NCI-H2029 (cell line): Measurements from ENCODE around the gene LYRM1.
"Not testable (repeated sequence)": the region's sequence is repeated elsewhere in the genome, so short reads cannot be mapped to it uniquely, and the experiment has no call there.

Experiments used
- DNase-seq: peaks from one replicate; lab custom pipeline; 2025; lab: John Stamatoyannopoulos, UW

The LYRM1 gene

DNA sequence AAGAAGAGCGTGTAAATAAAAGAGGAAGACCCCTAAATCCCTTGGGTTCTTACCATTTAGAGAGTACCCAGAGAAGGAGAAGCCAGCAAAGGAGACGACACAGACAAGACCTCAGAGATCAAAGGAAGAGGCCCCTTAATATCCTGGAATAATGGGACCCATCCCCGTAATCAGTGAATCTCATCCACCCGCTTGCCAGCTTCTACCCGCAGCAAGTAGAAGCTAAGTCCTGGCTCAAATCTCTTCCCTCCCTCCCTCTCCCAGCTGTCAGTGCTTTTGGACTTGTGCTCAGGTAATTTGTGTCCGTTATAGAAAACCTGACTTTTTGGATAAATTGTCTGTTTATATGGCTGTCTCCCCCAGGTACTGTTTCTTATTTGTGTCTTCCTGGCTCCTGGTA is 1.9 kb downstream of the LYRM1 start:
- DNase-seq, result no peak

DNA sequence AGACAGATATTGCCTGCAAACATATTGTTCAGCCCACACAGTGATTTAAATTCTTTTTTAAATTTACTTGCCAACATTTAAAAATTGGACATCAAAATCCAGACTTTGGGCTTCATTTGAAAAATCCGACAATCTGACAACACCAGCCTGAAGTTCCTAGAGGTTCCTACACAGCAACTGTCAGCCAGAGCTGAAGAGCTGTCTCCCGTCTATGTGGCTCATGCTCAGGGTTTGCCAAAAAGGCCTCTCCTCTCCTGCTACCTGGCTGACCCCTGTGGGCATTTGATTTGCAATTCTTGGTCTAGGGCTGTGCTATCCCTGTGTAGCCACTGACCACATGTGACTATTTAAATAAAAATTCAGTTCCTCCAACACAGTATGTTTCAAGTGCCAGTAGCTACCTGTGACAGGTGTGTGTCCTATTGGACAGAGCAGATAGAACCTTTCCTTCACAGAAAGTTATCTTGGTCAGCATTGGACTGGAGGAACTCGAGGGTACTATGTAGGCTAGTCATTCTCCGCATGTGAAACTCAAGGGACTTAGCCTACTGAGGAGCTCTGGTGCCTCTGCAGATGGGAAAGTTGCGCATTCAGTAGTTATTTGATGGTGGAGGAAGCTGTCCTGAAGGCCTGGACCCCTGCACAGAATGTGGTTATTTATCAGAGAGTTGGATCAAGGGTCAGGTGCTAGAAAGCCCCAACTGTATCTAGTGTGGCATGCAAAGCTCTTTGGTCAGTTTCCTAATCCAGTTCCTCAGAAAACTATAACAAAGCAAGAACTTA is 2.7 kb downstream of the LYRM1 start:
- DNase-seq, result no peak

DNA sequence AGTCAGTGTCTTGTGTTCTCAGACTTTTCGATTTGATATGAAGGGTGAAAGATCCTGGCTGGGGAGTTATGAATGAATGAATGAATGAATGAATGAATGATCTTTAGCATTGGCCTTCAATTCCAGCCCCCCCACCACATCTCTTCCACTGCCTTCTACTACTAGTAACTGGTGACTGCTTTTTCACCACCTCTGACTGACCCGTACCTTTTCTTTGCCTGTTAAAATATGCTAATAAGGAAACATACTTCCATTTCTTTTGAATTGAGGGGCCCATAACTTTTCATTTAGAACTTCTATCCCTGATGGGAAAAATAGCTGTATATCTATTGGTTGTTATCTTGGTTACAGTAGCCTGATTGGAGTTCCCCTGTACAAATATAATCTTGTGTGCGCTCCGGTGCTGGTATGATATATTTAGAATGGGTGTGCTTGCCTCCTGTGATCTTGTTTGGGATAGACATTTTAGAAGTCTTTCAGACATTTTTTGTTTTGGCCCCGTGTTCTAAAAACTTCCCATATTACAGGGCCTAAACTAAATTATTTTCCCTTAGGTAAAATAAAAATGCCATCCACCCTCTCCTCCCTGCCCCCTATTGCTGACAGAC is 3.4 kb downstream of the LYRM1 start:
- DNase-seq, result no peak

DNA sequence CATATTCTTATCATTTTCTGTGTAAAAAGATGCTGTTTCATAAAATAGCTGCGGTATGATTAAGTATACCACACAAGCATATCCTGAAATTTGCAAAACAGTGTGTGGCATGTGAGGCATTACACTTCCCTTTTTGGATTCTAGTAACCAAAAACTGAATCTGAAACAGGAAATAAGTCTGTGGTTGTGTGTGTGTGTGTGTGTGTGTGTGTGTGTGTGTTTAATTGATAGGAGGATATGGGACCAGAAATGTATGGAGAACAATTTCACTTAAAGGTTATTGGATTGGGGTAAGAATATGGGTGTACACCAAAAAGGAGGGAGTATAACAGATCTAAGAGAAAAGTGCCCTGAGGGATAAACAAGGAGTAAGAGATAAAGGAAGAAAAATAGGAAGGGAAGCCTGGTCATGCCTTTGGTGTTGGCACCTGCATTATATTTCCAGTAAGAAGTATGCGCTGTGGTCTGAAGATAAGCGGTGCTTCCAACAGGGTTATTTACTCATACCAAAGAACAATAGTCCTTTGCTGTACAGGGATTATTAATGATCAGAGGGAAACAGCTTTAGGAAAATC is 4.0 kb downstream of the LYRM1 start:
- DNase-seq, result peak; percentile 13

DNA sequence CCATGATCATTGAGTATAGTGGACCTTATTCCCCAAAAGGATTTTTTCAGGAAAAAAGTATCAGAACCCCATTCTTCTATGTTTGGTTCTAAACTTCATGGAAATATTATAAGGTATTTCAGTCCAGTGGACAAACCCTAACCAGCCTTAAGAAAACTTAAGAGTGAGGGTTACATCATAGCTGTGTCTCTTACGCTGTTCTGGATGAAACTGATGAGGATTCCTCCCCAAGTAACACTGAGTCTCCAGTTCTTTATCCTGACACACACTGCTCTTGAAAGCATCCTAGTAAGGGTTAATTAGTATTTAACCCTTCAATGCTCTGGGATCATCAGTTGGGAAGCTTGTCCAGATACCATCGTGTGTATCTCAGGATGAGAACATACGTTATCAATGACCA is 5.0 kb downstream of the LYRM1 start:
- DNase-seq, result no peak

DNA sequence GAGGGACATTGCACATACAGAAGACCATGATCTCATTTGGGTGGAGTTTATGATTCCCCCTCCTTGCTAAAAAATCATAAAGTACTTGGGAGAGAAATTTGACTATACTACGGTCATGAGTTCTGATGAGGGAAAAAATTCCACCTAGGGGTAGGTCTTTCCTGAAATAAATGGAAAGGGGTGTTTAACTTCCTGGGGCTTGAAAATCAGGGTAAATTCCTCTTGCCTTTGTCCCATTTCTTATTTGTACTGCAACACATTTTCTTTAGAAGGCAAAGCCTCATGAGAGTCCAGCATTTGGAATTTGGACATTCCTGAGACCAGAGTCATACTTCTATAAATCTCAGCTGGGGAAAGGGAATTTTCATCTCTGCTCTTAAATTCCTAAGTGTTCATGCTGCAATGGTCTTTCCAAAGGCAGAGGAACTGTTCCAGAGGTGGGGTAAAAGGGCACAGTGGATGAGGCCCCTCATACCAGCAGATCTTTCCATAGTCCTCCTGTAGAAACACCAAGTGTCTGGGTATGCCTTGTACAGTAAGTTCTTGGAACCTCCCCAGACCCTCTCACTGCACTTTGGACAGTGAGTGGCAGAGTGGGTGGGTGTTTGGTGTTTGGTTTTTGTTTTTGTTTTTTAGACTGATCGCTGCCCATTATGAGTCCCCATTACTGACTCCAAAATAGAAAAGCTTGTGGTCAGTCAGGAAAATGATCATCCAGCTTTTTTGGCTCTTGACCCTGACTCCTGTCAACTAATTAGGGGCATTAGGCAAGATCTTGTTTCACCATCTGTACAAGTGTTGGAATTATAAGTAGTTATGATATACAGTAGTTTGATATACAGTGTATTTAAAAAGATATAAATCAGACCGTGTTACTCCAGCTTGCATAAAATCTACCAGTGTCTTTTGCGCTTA is 6.0 kb downstream of the LYRM1 start:
- DNase-seq, result no peak

DNA sequence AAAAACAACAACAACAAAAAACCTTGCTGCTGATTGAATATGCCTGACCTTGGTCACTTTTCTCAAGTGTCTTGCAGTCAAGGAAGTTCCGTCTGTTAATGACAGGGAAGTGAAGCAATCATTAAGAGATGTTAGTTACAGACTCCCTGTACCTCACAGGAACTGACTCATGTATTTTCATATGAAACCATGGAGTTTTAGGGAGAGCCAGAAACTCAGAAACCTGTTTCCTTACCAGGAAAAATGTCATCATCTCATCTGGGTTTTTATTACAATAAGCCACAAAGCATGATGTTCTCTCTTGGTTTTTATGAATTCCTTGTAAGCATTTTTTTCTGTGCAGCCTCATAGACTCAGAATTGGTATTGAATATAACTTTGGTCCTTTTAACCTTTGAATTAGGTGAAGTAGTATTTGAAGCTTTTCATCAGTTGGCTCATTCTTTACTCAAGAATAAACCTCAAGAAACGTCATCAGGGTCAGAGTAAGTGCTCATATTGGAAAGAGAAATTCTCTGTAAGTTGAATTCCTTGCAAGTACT is 10.3 kb downstream of the LYRM1 start:
- no peak for DNase-seq

DNA sequence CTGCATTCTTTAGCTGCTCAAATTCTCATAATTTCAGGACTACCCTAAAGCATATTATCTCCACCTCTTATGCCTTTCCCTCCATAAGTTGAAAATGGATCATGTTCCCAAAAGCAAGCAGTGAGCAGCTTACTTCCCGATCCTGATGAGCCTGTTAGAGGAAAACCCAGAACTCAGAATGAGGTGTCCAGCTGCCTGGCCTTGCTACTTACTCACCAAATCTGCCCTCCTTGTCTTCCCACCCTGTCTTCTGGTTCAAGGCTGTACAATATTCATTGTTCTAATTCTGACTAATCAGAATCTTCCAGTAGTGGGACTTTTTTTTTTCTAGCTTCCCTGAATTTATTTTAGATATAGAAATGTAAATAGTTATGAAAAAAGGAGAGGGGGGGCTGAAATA is 10.8 kb downstream of the LYRM1 start:
- DNase-seq, result no peak

DNA sequence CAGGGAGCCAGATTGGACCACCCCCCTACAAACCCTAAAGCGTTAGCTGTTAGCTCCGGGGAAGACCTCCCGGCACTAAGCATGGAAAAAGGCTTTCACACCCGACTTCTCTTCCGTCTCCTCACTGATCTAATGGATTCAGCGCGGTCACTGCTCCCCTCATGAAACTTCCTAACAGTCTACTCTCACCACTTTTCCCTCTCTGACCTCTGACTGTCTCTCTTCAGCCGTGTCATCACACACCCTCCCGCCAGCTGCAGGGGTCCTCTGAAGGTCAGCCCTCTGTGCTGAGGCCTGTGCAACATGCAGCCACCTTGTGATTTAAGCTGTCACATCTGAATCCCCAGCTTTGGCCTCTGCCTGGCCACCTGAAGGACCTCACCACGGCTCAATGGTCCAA is 15.7 kb downstream of the LYRM1 start:
- DNase-seq, result no peak

DNA sequence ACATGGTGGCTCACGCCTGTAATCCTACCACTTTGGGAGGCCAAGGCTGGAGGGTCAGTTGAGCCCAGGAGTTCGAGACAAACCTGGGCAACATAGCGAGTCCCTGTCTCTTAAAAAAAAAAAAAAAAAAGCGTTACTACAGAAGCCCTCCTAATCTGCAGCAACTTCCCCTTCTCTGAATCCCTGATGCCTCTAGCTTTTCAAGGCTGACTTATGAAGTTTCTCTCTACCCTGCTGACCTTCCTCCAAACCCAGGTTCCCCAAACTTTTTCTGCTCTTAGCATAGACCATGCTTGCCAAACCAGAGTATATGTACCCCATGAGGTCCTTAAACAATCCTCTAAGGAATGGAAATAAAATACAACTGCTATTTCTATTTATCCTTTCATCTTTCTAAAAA is 16.4 kb downstream of the LYRM1 start:
- no peak for DNase-seq

DNA sequence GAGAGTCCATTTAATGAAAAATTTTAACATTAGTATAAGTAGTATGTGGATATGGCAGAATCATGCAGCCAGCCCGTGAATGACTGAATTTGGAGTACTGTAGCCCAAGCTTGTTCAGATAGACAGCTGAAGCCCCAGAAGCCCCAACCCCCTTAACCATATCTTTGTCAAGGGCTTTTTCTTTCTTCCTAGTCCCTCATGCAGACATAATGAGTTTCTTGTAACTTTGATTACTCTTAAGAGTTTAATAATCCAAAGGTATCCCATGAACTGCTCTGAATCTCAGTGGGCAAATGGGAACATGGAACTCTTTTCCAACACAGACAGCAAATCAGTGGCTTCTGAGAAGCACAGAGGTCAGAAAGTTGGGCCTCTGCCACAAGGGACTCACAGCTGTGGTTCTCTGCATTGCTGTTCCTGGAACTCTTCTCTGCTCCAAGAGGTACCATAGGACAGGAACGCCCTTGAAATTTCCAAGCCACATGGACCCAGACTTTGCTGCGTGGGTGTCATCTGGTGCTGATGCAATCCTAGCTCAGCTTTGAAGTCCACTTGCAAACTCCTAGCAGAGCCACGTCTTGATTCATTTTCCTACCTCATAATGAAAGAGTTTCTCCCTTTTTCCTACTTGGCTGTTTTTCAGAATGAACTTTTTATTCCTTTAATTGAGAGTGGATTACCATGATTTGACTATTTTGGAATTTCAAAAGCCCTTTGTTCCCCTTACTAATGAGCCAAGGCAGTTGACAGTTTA is 18.1 kb downstream of the LYRM1 start:
- no peak for DNase-seq

DNA sequence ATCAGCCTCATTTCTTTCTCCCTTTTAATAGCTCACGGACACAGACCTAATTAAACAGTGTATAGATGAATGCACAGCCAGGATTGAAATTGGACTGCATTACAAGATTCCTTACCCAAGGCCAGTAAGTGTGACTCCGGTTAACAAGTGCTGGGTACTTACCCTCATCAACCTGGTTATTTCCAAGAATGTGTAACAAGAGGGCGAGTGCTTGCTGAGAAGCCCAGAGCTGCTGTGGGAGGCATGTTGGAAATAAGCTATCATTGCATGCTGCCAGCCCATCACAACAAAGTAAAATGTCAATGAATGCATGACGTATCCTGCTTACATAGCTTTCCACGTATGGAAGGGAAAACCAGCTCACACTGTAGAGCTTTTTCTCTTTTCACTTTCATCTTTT is 19.5 kb downstream of the LYRM1 start:
- no peak for DNase-seq

DNA sequence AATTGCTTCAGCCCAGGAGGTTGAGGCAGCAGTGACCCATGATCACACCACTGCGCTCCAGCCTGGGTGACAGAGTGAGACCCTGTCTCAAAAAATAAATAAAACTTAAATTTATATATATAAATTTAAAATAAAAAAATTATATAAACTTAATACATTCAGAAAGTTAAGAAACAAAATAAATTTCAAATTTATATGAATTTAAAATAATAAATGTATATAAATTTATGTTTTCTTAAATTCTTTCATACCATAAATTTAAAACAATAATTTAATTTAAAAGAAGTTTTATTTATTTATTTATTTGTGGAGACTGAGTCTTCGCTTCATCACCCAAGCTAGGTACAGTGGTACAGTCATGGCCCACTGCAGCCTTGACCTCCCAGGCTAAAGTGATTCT is 20.2 kb downstream of the LYRM1 start:
- DNase-seq, result no peak

DNA sequence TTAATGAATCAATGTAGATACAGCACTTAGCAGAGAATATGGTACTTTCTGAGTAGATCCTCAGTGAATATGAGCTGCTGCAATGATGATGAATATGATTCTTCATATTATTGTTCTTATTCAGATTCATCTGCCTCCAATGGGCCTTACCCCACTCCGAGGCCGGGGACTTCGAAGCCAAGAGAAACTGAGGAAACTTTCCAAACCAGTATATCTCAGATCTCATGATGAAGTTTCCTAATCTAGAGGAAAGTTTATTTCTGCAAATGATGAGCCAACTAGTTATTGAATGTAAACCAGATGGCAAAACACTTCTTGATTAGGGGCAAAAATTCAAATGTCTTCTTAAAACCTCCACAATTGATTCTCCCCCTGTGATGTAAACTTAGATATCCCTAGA is 23.3 kb downstream of the LYRM1 start:
- DNase-seq, result no peak

DNA sequence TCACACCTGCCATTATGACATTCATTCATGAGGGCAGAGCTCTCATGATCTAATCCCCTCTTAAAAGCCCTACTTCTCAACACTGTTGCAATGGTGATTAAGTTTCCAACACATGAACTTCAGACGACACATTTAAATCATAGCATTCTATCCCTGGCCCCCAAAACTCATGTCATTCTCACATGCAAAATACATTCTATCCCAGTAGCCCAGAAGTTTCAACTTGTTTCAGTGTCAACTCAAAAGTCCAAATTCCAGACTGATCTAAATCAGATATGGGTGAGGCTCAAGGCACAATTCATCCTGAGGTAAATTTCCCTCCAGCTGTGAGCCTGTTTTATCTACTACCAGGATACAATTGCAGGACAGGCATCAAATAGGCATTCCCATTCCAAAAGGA is 25.2 kb downstream of the LYRM1 start:
- DNase-seq, result no peak

DNA sequence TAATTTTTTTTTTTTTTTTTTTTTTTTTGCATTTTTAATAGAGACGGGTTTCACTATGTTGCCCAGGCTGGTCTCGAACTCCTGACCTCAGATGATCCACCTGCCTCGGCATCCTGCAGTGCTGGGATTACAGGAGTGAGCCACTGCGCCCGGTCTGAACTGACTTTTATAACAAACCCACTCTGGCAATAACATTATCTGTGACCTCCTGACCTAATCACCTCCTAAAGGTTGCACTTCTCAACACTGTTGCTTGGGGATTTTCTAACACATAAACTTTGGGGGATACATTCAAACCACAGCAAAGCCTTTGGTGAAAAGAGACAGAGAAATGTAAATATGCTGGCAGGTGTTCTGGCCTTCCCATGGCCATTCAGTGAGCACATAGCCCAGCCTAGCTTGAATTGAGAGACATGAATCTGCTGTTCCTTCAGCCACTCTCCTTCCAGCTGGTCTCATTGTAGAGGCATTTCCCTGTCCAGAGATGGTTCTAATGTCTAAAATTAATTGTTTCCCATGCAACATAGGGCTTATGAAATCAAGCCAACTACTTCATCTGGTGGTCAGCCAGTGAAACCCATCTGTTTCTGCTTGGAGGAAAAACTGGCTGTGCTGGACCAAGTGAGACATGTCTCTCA is 28.3 kb downstream of the LYRM1 start:
- DNase-seq, result no peak

DNA sequence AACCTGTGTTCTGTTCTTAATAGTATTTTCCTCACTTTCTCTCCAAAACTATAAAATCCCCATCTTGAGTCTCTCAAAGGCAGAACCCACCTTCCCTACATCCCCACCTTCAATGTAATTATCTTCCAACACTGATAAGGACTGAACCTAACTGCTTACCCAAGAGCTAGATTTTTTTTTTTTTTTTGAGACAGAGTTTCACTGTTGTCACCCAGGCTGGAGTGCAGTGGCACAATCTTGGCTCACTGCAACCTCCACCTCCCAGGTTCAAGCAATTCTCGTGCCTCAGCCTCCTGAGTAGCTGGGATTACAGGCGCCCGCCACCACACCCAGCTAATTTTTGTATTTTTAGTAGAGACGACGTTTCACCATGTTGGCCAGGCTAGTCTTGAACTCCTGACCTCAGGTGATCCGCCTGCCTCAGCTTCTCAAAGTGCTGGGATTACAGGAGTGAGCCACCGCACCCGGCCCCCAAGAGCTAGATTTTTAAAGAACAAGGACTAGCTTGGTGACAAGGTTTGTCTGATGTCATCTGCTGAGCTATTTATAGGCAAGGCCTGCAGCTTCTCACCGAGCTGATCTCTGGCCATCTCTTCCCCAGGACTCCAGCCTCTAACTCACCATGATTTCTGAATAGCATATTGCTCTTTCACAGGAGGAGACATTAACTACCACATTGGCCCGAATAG is 29.2 kb downstream of the LYRM1 start:
- not testable (repeated sequence) for DNase-seq

DNA sequence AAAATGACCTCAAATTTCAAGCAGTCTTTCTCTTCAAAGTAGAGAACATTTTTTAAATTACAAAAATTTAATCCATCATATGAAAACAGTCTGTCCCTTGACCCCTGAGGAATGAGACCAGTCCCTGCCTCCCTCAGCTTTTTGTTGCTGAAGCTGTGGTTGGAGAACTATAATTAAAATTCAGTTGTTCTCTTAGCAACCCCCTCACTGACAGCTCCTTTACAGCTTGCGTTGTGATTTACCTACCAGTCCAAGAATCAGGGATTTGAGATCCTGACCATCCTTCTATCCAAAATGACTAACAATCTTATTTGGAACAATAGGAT is 29.8 kb downstream of the LYRM1 start:
- DNase-seq, result no peak

DNA sequence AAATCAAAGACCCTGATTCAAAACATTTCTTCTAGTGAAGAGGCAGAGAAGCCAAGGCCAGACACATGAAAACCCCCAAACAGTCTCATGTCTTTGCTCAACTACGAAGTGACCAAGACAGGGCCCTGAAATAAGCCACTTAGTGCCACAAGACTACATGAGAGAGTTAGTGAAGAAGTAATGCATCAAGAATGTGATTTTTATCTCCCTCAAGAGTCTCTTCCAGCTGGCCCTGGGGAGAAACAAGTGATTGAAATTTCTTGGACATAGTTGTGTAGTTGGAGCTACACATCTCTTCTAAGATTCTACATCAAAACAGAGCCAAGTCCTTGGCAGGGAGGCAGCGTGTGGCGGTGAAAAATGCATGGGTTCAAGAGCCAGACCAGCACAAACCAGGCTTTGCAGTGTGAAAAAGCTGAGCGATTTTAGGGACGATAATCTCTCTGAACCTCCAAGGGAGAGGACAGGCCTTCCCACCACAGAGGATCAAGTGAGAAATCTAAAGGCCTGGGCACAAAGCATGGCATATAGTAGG is 30.6 kb downstream of the LYRM1 start:
- DNase-seq, result no peak

DNA sequence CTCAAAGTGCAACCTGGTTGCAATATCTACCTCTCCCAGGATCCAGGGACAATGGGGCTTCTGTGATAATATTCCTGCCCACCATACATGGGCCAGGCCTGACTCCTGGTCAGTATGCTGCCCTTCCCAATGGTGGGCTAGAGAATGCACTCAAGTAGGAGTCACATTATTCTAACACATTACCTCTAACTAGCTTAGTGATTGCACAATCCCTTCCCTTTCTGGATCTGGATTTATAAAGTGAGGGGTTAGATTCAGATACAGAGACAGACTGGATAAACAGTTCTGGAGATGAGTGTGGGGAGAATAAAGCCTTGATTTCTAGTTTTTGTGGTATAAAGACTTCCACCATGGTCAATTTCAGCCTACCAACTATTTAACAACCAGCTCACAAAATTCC is 33.0 kb downstream of the LYRM1 start:
- no peak for DNase-seq
